ENCODE measurements around the gene SNX2.

DNA sequence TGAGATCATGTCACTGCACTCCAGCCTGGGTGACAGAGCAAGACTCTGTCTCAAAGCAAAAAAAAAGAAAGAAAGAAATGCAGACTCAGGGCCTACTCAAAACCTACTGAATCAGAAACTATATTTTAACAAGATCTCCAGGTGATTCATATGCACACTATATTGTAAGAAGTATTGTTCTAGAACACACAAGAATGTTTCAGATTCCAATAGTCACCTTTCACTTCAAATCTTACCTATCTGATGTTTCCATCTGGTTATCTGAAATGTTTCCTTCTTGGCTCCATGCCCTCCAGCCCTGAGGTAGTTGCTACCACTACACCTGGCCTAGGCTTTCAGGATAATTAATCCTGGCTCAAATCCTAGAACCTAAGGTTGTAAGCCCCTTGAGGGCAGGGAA is 36.8 kb upstream of the SNX2 start:
- TF ChIP-seq, protein P1, sequence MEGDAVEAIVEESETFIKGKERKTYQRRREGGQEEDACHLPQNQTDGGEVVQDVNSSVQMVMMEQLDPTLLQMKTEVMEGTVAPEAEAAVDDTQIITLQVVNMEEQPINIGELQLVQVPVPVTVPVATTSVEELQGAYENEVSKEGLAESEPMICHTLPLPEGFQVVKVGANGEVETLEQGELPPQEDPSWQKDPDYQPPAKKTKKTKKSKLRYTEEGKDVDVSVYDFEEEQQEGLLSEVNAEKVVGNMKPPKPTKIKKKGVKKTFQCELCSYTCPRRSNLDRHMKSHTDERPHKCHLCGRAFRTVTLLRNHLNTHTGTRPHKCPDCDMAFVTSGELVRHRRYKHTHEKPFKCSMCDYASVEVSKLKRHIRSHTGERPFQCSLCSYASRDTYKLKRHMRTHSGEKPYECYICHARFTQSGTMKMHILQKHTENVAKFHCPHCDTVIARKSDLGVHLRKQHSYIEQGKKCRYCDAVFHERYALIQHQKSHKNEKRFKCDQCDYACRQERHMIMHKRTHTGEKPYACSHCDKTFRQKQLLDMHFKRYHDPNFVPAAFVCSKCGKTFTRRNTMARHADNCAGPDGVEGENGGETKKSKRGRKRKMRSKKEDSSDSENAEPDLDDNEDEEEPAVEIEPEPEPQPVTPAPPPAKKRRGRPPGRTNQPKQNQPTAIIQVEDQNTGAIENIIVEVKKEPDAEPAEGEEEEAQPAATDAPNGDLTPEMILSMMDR (conservative IDR thresholded peaks at IDR 0.05; ENCODE audit: low read length): no peak
- no peak for TF ChIP-seq EZH2phosphoT487 (IDR thresholded peaks at IDR 0.05; ENCODE audit: borderline replicate concordance)

Measured in Loucy (cell line).